ENCODE results near the gene S1PR4. TPM values are rescaled to one million over a fixed set of nuclear protein-coding genes. Genes with fewer than 3 reads are reported as not detected.
A peak's percentile ranks its signal among the peaks of the same experiment; 100 is the strongest.
"Not testable (repeated sequence)": the region's sequence is repeated elsewhere in the genome, so short reads cannot be mapped to it uniquely, and the experiment has no call there.

S1PR4 gene
- total and polyA plus RNA-seq, 2 donors (not counting 1 experiment from before 2014, with no cell fraction given), result 84.2 to 129 TPM

DNA sequence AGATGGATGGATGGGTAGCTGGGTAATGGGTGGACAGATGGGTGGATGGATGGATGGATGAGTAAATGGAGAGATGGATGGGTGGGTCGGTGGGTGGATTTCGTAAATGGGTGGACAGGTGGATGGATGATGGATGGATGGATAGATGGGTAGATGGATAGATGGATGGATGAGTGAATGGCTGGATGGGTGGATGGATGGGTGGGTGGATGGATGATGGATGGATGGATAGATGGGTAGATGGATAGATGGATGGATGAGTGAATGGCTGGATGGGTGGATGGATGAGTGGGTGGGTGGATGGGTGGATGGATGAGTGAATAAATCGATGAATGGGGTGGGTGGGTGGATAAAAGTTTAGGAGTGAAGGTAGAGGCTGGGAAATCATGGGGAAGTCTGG is 24.1 kb upstream of the S1PR4 start:
- H3K9me3 ChIP-seq (ENCODE audit: control extremely low read depth in 1 of 3, control insufficient read depth in 2 of 3, insufficient read depth in 1 of 3, low read length in 2 of 3); H3K27me3 Mint-ChIP-seq; H3K4me3 ChIP-seq (ENCODE audit: control extremely low read depth in 1 of 5, extremely low read depth in 1 of 5, insufficient read depth in 1 of 5, low read depth in 2 of 5, low read length in 4 of 5); H3K36me3 ChIP-seq (replicated peaks in 1 of 2; ENCODE audit: control extremely low read depth in 1 of 2, control insufficient read depth in 1 of 2, extremely low read depth in 1 of 2, insufficient read depth in 2 of 2, low read length in 1 of 2); H3K79me2 ChIP-seq (ENCODE audit: control insufficient read depth, insufficient read depth, low read length); H3K27ac ChIP-seq (ENCODE audit: low read length in 2 of 2); H3K27ac Mint-ChIP-seq; DNase-seq; H4K20me1 ChIP-seq (ENCODE audit: control insufficient read depth, insufficient read depth, low read length, poor library complexity, severe bottlenecking); ATAC-seq (ENCODE audit: low read depth); H2AFZ ChIP-seq (ENCODE audit: insufficient read depth, low read depth, low read length, poor library complexity, severe bottlenecking); H3K27me3 ChIP-seq (replicated peaks in 1 of 4; ENCODE audit: control extremely low read depth in 1 of 4, control insufficient read depth in 3 of 4, insufficient read depth in 4 of 4, low read length in 3 of 4); H3K4me1 Mint-ChIP-seq; H3K9me3 Mint-ChIP-seq (ENCODE audit: insufficient read depth); H3K9ac ChIP-seq (ENCODE audit: low read length); CTCF ChIA-PET; POLR2A ChIA-PET: not testable (repeated sequence)
- intact Hi-C loops (cut with micrococcal nuclease), result loop anchor here (2.0 kb wide), 1 partner anchor 18 kb away; no protein-coding TSS in a partner anchor
- WGBS (ENCODE audit: insufficient coverage), result 90% methylated on average over 3 of the region's 3 CpGs
- peak overlapping the region; percentile 52 for H3K4me2 ChIP-seq (replicated peaks; ENCODE audit: low read depth, low read length, poor library complexity, severe bottlenecking)
- H3K4me1 ChIP-seq (ENCODE audit: control insufficient read depth in 2 of 2, insufficient read depth in 2 of 2, low read length in 2 of 2), result peaks cover 15% of the 10 kb centered on the region in 2 donors
- peak overlapping the region; percentile 76 for H3K4me3 Mint-ChIP-seq

DNA sequence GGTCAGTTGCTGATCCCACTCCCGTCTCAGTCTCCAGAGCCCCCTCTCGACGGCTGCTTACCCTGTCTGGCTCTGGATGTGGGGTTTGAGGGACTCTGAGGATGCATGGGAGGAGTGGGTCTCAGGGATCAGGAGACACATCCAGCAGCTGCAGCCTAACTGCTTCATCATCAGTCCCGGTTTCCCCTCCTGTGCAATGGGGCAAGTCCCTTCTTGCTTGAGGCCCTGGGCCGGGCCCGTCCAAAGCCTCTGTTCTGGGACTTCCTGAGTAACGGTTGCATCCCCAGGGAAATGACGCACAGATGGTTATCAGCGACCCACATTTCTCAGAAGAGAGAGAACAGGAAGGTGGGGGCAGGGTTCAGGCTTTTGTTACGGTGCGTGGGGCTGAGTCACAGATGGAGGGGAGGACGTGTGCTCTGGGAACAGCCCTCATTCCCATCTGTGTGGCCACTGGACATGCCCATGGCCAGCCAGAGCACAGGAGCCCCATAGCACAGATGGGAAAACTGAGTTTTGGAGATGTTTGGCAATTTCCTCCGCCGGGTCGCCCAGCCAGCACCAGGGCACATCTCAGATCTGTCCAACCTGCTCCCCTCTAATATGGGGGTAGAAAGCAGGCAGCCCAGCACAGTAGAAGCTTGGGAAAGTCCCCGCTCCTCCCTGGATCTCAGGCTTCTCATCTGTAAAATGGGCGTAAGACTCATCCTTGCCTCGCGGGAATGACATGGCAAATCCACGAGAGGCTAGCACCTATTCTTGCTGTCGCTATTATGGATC is 23.4 kb upstream of the S1PR4 start:
- peaks cover 15% of the 10 kb centered on the region in 2 donors for H3K4me1 ChIP-seq (ENCODE audit: control insufficient read depth in 2 of 2, insufficient read depth in 2 of 2, low read length in 2 of 2)
- H3K4me3 ChIP-seq (ENCODE audit: control extremely low read depth in 1 of 5, extremely low read depth in 1 of 5, insufficient read depth in 1 of 5, low read depth in 2 of 5, low read length in 4 of 5), result peak overlapping the region in 1 of 5 experiments; percentile 4
- intact Hi-C loops (cut with micrococcal nuclease), result loop anchor here (2.0 kb wide), 1 partner anchor 18 kb away; no protein-coding TSS in a partner anchor
- 31% methylated on average over 15 of the region's 21 CpGs for WGBS (ENCODE audit: insufficient coverage)
- Mint-ChIP-seq H3K27me3 (no peaks in the 10 kb centered on the region), H3K4me1 (peaks cover 3% of the 10 kb centered on the region), H3K27ac (peak overlapping the region; percentile 68), H3K4me3 (peak overlapping the region; percentile 76), H3K9me3 (ENCODE audit: insufficient read depth) (peaks cover 3% of the 10 kb centered on the region)
- no peak for TF ChIP-seq EZH2 (IDR thresholded peaks at IDR 0.05; ENCODE audit: borderline replicate concordance, insufficient read depth, low read depth, low read length, poor library complexity, severe bottlenecking)
- TF ChIP-seq, protein P1, sequence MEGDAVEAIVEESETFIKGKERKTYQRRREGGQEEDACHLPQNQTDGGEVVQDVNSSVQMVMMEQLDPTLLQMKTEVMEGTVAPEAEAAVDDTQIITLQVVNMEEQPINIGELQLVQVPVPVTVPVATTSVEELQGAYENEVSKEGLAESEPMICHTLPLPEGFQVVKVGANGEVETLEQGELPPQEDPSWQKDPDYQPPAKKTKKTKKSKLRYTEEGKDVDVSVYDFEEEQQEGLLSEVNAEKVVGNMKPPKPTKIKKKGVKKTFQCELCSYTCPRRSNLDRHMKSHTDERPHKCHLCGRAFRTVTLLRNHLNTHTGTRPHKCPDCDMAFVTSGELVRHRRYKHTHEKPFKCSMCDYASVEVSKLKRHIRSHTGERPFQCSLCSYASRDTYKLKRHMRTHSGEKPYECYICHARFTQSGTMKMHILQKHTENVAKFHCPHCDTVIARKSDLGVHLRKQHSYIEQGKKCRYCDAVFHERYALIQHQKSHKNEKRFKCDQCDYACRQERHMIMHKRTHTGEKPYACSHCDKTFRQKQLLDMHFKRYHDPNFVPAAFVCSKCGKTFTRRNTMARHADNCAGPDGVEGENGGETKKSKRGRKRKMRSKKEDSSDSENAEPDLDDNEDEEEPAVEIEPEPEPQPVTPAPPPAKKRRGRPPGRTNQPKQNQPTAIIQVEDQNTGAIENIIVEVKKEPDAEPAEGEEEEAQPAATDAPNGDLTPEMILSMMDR (IDR thresholded peaks at IDR 0.05), result no peak
- no peak overlapping the region for H2AFZ ChIP-seq (ENCODE audit: insufficient read depth, low read depth, low read length, poor library complexity, severe bottlenecking)
- peak; percentile 85 for DNase-seq
- H4K20me1 ChIP-seq (ENCODE audit: control insufficient read depth, insufficient read depth, low read length, poor library complexity, severe bottlenecking), result no peaks in the 10 kb centered on the region
- peak; percentile 95 for ATAC-seq (ENCODE audit: low read depth)
- H3K27ac ChIP-seq (ENCODE audit: low read length in 2 of 2), result no peak overlapping the region
- H3K4me2 ChIP-seq (replicated peaks; ENCODE audit: low read depth, low read length, poor library complexity, severe bottlenecking), result peak overlapping the region; percentile 52
- H3K9me3 ChIP-seq (ENCODE audit: control extremely low read depth in 1 of 3, control insufficient read depth in 2 of 3, insufficient read depth in 1 of 3, low read length in 2 of 3), result peaks cover 0 to 11% (median 0%) of the 10 kb centered on the region in 3 donors
- no peak overlapping the region for H3K9ac ChIP-seq (ENCODE audit: low read length)
- no peaks in the 10 kb centered on the region for H3K79me2 ChIP-seq (ENCODE audit: control insufficient read depth, insufficient read depth, low read length)
- no peaks in the 10 kb centered on the region for H3K36me3 ChIP-seq (replicated peaks in 1 of 2; ENCODE audit: control extremely low read depth in 1 of 2, control insufficient read depth in 1 of 2, extremely low read depth in 1 of 2, insufficient read depth in 2 of 2, low read length in 1 of 2)
- POLR2A ChIA-PET, result interaction anchor here (0.6 kb wide), 1 partner anchor 666 kb away, joined by 4 read pairs; no protein-coding TSS in a partner anchor
- CTCF ChIA-PET, result interaction anchor here (0.6 to 1.0 kb wide), 2 partner anchors 25 to 26 kb away, joined by 3 to 4 read pairs; no protein-coding TSS in a partner anchor
- no peaks in the 10 kb centered on the region for H3K27me3 ChIP-seq (replicated peaks in 1 of 4; ENCODE audit: control extremely low read depth in 1 of 4, control insufficient read depth in 3 of 4, insufficient read depth in 4 of 4, low read length in 3 of 4)

Measured in B cell (primary cell).